HL-60 (cell line): ENCODE measurements around the gene LRRK1.

Source experiments
- TF ChIP-seq, protein P1 (sequence below): IDR thresholded peaks from one replicate; pipeline ENCODE4 v1.5.1; 2011; ENCODE audit warnings: low read length, control low read depth, inconsistent platforms; ENCODE audit not compliant: insufficient read depth
- TF ChIP-seq, protein P2 (sequence below): IDR thresholded peaks from 2 replicates; pipeline ENCODE4 v1.6.1; 2012; ENCODE audit warnings: low read depth; ENCODE audit not compliant: insufficient replicate concordance

- TF ChIP-seq, protein P1, sequence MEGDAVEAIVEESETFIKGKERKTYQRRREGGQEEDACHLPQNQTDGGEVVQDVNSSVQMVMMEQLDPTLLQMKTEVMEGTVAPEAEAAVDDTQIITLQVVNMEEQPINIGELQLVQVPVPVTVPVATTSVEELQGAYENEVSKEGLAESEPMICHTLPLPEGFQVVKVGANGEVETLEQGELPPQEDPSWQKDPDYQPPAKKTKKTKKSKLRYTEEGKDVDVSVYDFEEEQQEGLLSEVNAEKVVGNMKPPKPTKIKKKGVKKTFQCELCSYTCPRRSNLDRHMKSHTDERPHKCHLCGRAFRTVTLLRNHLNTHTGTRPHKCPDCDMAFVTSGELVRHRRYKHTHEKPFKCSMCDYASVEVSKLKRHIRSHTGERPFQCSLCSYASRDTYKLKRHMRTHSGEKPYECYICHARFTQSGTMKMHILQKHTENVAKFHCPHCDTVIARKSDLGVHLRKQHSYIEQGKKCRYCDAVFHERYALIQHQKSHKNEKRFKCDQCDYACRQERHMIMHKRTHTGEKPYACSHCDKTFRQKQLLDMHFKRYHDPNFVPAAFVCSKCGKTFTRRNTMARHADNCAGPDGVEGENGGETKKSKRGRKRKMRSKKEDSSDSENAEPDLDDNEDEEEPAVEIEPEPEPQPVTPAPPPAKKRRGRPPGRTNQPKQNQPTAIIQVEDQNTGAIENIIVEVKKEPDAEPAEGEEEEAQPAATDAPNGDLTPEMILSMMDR = no peak
- TF ChIP-seq, protein P2, sequence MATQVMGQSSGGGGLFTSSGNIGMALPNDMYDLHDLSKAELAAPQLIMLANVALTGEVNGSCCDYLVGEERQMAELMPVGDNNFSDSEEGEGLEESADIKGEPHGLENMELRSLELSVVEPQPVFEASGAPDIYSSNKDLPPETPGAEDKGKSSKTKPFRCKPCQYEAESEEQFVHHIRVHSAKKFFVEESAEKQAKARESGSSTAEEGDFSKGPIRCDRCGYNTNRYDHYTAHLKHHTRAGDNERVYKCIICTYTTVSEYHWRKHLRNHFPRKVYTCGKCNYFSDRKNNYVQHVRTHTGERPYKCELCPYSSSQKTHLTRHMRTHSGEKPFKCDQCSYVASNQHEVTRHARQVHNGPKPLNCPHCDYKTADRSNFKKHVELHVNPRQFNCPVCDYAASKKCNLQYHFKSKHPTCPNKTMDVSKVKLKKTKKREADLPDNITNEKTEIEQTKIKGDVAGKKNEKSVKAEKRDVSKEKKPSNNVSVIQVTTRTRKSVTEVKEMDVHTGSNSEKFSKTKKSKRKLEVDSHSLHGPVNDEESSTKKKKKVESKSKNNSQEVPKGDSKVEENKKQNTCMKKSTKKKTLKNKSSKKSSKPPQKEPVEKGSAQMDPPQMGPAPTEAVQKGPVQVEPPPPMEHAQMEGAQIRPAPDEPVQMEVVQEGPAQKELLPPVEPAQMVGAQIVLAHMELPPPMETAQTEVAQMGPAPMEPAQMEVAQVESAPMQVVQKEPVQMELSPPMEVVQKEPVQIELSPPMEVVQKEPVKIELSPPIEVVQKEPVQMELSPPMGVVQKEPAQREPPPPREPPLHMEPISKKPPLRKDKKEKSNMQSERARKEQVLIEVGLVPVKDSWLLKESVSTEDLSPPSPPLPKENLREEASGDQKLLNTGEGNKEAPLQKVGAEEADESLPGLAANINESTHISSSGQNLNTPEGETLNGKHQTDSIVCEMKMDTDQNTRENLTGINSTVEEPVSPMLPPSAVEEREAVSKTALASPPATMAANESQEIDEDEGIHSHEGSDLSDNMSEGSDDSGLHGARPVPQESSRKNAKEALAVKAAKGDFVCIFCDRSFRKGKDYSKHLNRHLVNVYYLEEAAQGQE = no peak
These were observed 21.0 kb upstream of the LRRK1 start for GRCh38 chr15:100898152-100898490.
